Measurements from ENCODE around the gene HK1. TPM values are rescaled to one million over a fixed set of nuclear protein-coding genes. Genes with fewer than 3 reads are reported as not detected.

Gene HK1
- total RNA-seq, 1 experiment from 2014 or later, result 98.8 TPM

- Histone ChIP-seq H3K14ac (ENCODE audit: insufficient read depth, low read length) (no peak overlapping the region), H4K8ac (replicated peaks; ENCODE audit: insufficient read length, low read depth, low read length) (no peak overlapping the region), H3K9me3 (ENCODE audit: control insufficient read depth, low read depth, low read length) (no peaks in the 10 kb centered on the region), H4K91ac (ENCODE audit: insufficient read length, low read depth, low read length) (no peak overlapping the region), H2AFZ (ENCODE audit: low read length) (no peak overlapping the region), H4K20me1 (ENCODE audit: control insufficient read depth, insufficient read depth, insufficient read length) (no peaks in the 10 kb centered on the region), H2BK15ac (ENCODE audit: low read depth, low read length) (no peak overlapping the region), H3K4ac (ENCODE audit: low read depth, low read length) (no peak overlapping the region), H4K5ac (ENCODE audit: insufficient read length, low read depth, low read length) (no peak overlapping the region), H3K23me2 (ENCODE audit: insufficient read length, low read depth, low read length, poor library complexity, severe bottlenecking) (peaks cover 12% of the 10 kb centered on the region), H3K79me2 (ENCODE audit: insufficient read depth, low read length) (peaks cover 51% of the 10 kb centered on the region), H3K23ac (ENCODE audit: insufficient read length, low read depth, low read length) (no peak overlapping the region), H3K18ac (ENCODE audit: insufficient read length, low read depth, low read length) (no peak overlapping the region), H3K79me1 (ENCODE audit: insufficient read depth, low read depth, low read length, poor library complexity, severe bottlenecking) (peaks cover 3% of the 10 kb centered on the region), H3K4me1 (ENCODE audit: insufficient read depth, low read length) (peaks cover 33% of the 10 kb centered on the region), H2AK5ac (ENCODE audit: insufficient read length, low read length) (no peak overlapping the region), H3K9ac (ENCODE audit: extremely low read depth, insufficient read length, low read length) (peak overlapping the region; percentile 21), H2BK20ac (ENCODE audit: low read depth, low read length, poor library complexity, severe bottlenecking) (no peak overlapping the region), H2BK5ac (ENCODE audit: insufficient read length, low read length) (no peak overlapping the region), H3K56ac (ENCODE audit: insufficient read length, low read depth, low read length) (no peak overlapping the region), H3K27me3 (ENCODE audit: insufficient read depth, low read length) (no peaks in the 10 kb centered on the region; the same call in 1 of the 2 replicates), H2BK12ac (ENCODE audit: insufficient read length, low read depth, low read length) (no peak overlapping the region), H3K27ac (ENCODE audit: insufficient read length, low read depth, low read length) (no peak overlapping the region), H2BK120ac (ENCODE audit: low read depth, low read length, poor library complexity, severe bottlenecking) (no peak overlapping the region), H3T11ph (ENCODE audit: low read length) (no peak overlapping the region), H3K4me2 (ENCODE audit: insufficient read depth, insufficient read length, low read length) (peak overlapping the region; percentile 99)
- no peak for DNase-seq
- no CpG with 5 or more reads among the region's 9 CpGs for WGBS (ENCODE audit: extremely low coverage, insufficient read length, low lambda C conversion rate)
- Mint-ChIP-seq H3K9me3 (no peaks in the 10 kb centered on the region), H3K4me3 (peak overlapping the region; percentile 89 to 96), H3K36me3 (ENCODE audit: insufficient read depth in 1 of 3, low read depth in 3 of 3) (peaks cover 0 to 4% (median 0%) of the 10 kb centered on the region in 3 experiments; a peak in 2 of 7 replicates), H3K27me3 (ENCODE audit: low read depth) (no peaks in the 10 kb centered on the region; the same call in 1 of the 2 replicates), H3K27ac (peak overlapping the region in 1 of 3 experiments; percentile 34; a peak in 1 of 7 replicates), H3K4me1 (peaks cover 42 to 46% of the 10 kb centered on the region in 2 experiments)
- TF ChIP-seq, protein P1, sequence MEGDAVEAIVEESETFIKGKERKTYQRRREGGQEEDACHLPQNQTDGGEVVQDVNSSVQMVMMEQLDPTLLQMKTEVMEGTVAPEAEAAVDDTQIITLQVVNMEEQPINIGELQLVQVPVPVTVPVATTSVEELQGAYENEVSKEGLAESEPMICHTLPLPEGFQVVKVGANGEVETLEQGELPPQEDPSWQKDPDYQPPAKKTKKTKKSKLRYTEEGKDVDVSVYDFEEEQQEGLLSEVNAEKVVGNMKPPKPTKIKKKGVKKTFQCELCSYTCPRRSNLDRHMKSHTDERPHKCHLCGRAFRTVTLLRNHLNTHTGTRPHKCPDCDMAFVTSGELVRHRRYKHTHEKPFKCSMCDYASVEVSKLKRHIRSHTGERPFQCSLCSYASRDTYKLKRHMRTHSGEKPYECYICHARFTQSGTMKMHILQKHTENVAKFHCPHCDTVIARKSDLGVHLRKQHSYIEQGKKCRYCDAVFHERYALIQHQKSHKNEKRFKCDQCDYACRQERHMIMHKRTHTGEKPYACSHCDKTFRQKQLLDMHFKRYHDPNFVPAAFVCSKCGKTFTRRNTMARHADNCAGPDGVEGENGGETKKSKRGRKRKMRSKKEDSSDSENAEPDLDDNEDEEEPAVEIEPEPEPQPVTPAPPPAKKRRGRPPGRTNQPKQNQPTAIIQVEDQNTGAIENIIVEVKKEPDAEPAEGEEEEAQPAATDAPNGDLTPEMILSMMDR (conservative IDR thresholded peaks at IDR 0.05), result no peak
Observed at GRCh38 chr10:69319841-69320316, 41.6 kb downstream of the HK1 start.

Data from H9 (cell line).